ENCODE results near the gene KLHL30. TPM values are rescaled to one million over a fixed set of nuclear protein-coding genes. Genes with fewer than 3 reads are reported as not detected.

Gene KLHL30
- total and polyA plus RNA-seq, 5 experiments from 2014 or later = not detected

Other genes starting within 250 kb of the KLHL30 start
- 10 to 100 TPM; 33.9 to 35.2 TPM for gene UBE2F, start 171.7 kb upstream of the KLHL30 start, total RNA-seq
- gene UBE2F, start 171.7 kb upstream of the KLHL30 start, polyA plus RNA-seq = 10 to 100 TPM; 41.5 to 67.3 (median 67.0) TPM
- 10 to 100 TPM; 31.0 to 31.2 TPM for gene SCLY, start 77.7 kb upstream of the KLHL30 start, total RNA-seq
- gene SCLY, start 77.7 kb upstream of the KLHL30 start, polyA plus RNA-seq = 10 to 100 TPM; 10.8 to 17.1 (median 10.9) TPM
- gene ESPNL, start 38.3 kb upstream of the KLHL30 start, total RNA-seq = under 1 TPM; 0.16 to 0.34 TPM
- gene ESPNL, start 38.3 kb upstream of the KLHL30 start, polyA plus RNA-seq = not detected
- not detected for gene ERFE, start 20.3 kb downstream of the KLHL30 start, total RNA-seq
- gene ERFE, start 20.3 kb downstream of the KLHL30 start, polyA plus RNA-seq = not detected
- 100 to 1,000 TPM in 1 of 2 experiments, 10 to 100 TPM in 1; 83.5 to 100 TPM for gene ILKAP, start 65.0 kb downstream of the KLHL30 start, total RNA-seq
- 10 to 100 TPM; 39.1 to 42.1 (median 40.6) TPM for gene ILKAP, start 65.0 kb downstream of the KLHL30 start, polyA plus RNA-seq
- 1 to 10 TPM; 1.7 to 2.0 TPM for gene HES6, start 101.4 kb downstream of the KLHL30 start, total RNA-seq
- gene HES6, start 101.4 kb downstream of the KLHL30 start, polyA plus RNA-seq = 1 to 10 TPM in 1 of 3 donors, under 1 TPM in 1, not detected in 1; 0.33 to 2.0 TPM
- gene PER2, start 149.9 kb downstream of the KLHL30 start, total RNA-seq = 10 to 100 TPM; 10.3 to 11.1 TPM
- 1 to 10 TPM; 4.0 to 6.5 (median 4.7) TPM for gene PER2, start 149.9 kb downstream of the KLHL30 start, polyA plus RNA-seq
- 1 to 10 TPM; 8.3 to 9.8 TPM for gene TRAF3IP1, start 181.8 kb downstream of the KLHL30 start, total RNA-seq
- gene TRAF3IP1, start 181.8 kb downstream of the KLHL30 start, polyA plus RNA-seq = 1 to 10 TPM; 4.8 to 6.7 (median 5.0) TPM

Measured in naive thymus-derived CD8-positive, alpha-beta T cell (primary cell).